ENCODE measurements around the gene SLC1A2.

Gene SLC1A2

GRCh38 chr11:35262735-35263134 lies 156.6 kb downstream of the SLC1A2 start:
- no peak for DNase-seq

GRCh38 chr11:35262056-35262455 lies 157.3 kb downstream of the SLC1A2 start:
- DNase-seq = no peak

GRCh38 chr11:35261197-35261596 lies 158.2 kb downstream of the SLC1A2 start:
- no peak for DNase-seq

- no peak for DNase-seq
These were observed 158.9 kb downstream of the SLC1A2 start for GRCh38 chr11:35260342-35260985.

- DNase-seq = no peak
These were observed 159.8 kb downstream of the SLC1A2 start for GRCh38 chr11:35259529-35259928.

- no peak for DNase-seq
These were observed 162.1 kb downstream of the SLC1A2 start for GRCh38 chr11:35257281-35257680.

GRCh38 chr11:35256296-35256695 lies 163.1 kb downstream of the SLC1A2 start:
- no peak for DNase-seq

- no peak for DNase-seq
These were observed 163.8 kb downstream of the SLC1A2 start for GRCh38 chr11:35255514-35255913.

- DNase-seq = no peak
These were observed 166.1 kb downstream of the SLC1A2 start for GRCh38 chr11:35253237-35253636.

GRCh38 chr11:35250621-35251020 lies 168.7 kb downstream of the SLC1A2 start:
- no peak for DNase-seq

- no peak for DNase-seq
These were observed 169.2 kb downstream of the SLC1A2 start for GRCh38 chr11:35250192-35250591.

GRCh38 chr11:35248558-35249323 lies 170.6 kb downstream of the SLC1A2 start:
- DNase-seq = no peak

GRCh38 chr11:35247863-35248262 lies 171.5 kb downstream of the SLC1A2 start:
- DNase-seq = no peak

GRCh38 chr11:35247428-35247827 lies 171.9 kb downstream of the SLC1A2 start:
- DNase-seq = peak; percentile 35

- no peak for DNase-seq
These were observed 172.6 kb downstream of the SLC1A2 start for GRCh38 chr11:35246745-35247144.

GRCh38 chr11:35245786-35246185 lies 173.6 kb downstream of the SLC1A2 start:
- DNase-seq = no peak

- DNase-seq = no peak
These were observed 174.3 kb downstream of the SLC1A2 start for GRCh38 chr11:35245056-35245455.

GRCh38 chr11:35243774-35244173 lies 175.6 kb downstream of the SLC1A2 start:
- DNase-seq = no peak

- no peak for DNase-seq
These were observed 176.7 kb downstream of the SLC1A2 start for GRCh38 chr11:35242412-35243242.

- no peak for DNase-seq
These were observed 177.8 kb downstream of the SLC1A2 start for GRCh38 chr11:35241531-35241930.

GRCh38 chr11:35241083-35241482 lies 178.3 kb downstream of the SLC1A2 start:
- no peak for DNase-seq

GRCh38 chr11:35239471-35240075 lies 179.8 kb downstream of the SLC1A2 start:
- DNase-seq = no peak

GRCh38 chr11:35238882-35239281 lies 180.5 kb downstream of the SLC1A2 start:
- no peak for DNase-seq
